Measurements from ENCODE around the gene COPB1. TPM values are rescaled to one million over a fixed set of nuclear protein-coding genes. Genes with fewer than 3 reads are reported as not detected.

Gene COPB1
- total and polyA plus RNA-seq, 9 donors = 77.5 to 128 (median 94.3) TPM

DNA sequence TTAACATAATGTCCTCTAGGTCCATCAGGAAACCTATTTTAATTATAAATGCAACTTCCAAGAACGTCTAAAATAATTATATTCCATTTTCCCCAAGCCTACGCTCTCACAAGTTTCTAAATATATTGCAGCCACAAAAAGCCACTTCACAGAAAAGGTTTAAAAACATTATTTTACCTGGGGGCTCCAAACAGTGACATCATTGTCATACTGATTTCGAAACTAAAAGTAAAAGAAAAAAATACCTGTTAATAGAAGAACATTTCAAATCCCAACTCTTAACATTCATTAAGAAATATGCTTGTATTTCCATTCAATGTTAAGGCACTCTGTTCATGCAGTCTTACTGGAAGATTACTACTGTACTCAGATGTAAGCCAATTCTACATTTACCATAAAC, 19.2 kb upstream of the COPB1 start:
- peaks cover 21% of the 10 kb centered on the region for H3K36me3 ChIP-seq (ENCODE audit: control insufficient read depth, insufficient read depth, low read length)
- peak overlapping the region; percentile 93 for H3K27ac ChIP-seq (ENCODE audit: low read length)
- H3K4me3 ChIP-seq (ENCODE audit: low read length) = peak overlapping the region; percentile 63
- peaks cover 6% of the 10 kb centered on the region for H3K4me1 ChIP-seq (ENCODE audit: control insufficient read depth, insufficient read depth, low read length)
- WGBS (ENCODE audit: insufficient coverage) = 100% methylated on average over 1 of the region's 3 CpGs
- no peaks in the 10 kb centered on the region for H3K9me3 ChIP-seq (replicated peaks; ENCODE audit: control insufficient read depth, low read depth, low read length)
- H3K27me3 ChIP-seq (ENCODE audit: control insufficient read depth, insufficient read depth, low read length) = no peaks in the 10 kb centered on the region
- no peak for DNase-seq

DNA sequence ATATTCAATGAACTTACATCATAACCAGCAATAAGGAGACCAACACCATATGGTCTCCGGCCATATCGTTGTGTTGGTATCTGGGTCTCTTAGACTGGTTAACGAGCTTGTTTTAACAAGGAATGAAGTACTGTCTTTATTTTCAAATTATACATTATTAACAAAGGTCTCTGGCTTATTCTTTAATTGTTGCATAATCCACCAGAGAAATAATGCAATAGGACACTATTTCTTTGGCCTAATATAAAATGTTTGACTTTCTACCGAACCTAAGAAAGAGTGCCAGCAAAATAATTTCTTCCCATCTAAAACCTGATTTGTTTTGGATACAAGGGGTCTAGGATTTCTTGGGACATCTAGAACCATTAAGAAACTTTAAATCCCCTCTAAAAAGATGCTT, 14.2 kb upstream of the COPB1 start:
- WGBS (ENCODE audit: insufficient coverage) = no CpG with 5 or more reads among the region's 4 CpGs
- H3K27ac ChIP-seq (ENCODE audit: low read length) = no peak overlapping the region
- no peak for DNase-seq
- peaks cover 39% of the 10 kb centered on the region for H3K36me3 ChIP-seq (ENCODE audit: control insufficient read depth, insufficient read depth, low read length)
- H3K4me1 ChIP-seq (ENCODE audit: control insufficient read depth, insufficient read depth, low read length) = peaks cover 2% of the 10 kb centered on the region
- H3K27me3 ChIP-seq (ENCODE audit: control insufficient read depth, insufficient read depth, low read length) = no peaks in the 10 kb centered on the region
- H3K9me3 ChIP-seq (replicated peaks; ENCODE audit: control insufficient read depth, low read depth, low read length) = no peaks in the 10 kb centered on the region
- H3K4me3 ChIP-seq (ENCODE audit: low read length) = no peak overlapping the region

DNA sequence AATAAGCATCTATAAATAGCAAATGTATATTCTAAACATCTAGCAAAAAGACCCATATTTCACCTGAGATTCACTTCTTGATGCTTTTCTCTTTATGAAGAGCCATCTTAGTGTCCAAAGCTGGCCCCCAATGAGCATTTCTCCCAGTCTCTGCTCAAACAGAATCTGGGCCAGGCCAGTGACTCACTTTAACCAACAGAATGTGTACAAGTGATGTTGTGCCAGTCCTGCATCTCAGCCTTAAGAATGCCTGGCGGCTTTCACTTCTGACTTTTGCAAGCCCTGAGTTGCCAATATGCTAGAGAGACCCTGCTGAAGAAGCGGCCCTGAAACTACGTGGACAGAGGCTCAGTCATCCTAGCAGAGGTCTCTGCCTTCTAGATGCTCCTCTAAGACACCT, 6.9 kb upstream of the COPB1 start:
- Histone ChIP-seq H3K4me3 (ENCODE audit: low read length) (no peak overlapping the region), H3K4me1 (ENCODE audit: control insufficient read depth, insufficient read depth, low read length) (no peaks in the 10 kb centered on the region), H3K9me3 (replicated peaks; ENCODE audit: control insufficient read depth, low read depth, low read length) (no peaks in the 10 kb centered on the region), H3K27me3 (ENCODE audit: control insufficient read depth, insufficient read depth, low read length) (no peaks in the 10 kb centered on the region), H3K36me3 (ENCODE audit: control insufficient read depth, insufficient read depth, low read length) (peaks cover 30% of the 10 kb centered on the region), H3K27ac (ENCODE audit: low read length) (no peak overlapping the region)
- 82% methylated on average over 2 of the region's 3 CpGs for WGBS (ENCODE audit: insufficient coverage)
- DNase-seq = no peak

DNA sequence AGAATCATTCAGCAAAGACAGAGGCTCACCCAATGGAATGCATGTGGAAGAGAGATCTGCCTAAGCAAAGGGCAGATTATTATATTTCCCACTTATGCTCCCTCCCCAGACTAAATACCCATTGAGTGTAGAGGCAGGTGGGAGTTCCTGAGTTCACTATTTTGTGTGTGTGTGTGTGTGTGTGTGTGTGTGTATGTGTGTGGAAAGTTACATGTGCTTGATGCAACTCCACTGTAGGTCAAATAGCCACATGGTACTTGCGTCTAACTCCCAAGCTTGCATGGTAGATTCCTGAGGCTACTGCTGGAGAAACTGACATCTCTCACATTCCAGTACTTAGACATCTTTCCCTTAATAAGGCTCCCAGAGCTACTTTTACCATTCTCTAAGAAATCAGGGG, 3.4 kb upstream of the COPB1 start:
- no peak for DNase-seq
- Histone ChIP-seq H3K27ac (ENCODE audit: low read length) (no peak overlapping the region), H3K27me3 (ENCODE audit: control insufficient read depth, insufficient read depth, low read length) (no peaks in the 10 kb centered on the region), H3K9me3 (replicated peaks; ENCODE audit: control insufficient read depth, low read depth, low read length) (no peaks in the 10 kb centered on the region), H3K4me3 (ENCODE audit: low read length) (no peak overlapping the region), H3K4me1 (ENCODE audit: control insufficient read depth, insufficient read depth, low read length) (no peaks in the 10 kb centered on the region), H3K36me3 (ENCODE audit: control insufficient read depth, insufficient read depth, low read length) (peaks cover 16% of the 10 kb centered on the region)
- WGBS (ENCODE audit: insufficient coverage) = no CpG with 5 or more reads among the region's 1 CpG

DNA sequence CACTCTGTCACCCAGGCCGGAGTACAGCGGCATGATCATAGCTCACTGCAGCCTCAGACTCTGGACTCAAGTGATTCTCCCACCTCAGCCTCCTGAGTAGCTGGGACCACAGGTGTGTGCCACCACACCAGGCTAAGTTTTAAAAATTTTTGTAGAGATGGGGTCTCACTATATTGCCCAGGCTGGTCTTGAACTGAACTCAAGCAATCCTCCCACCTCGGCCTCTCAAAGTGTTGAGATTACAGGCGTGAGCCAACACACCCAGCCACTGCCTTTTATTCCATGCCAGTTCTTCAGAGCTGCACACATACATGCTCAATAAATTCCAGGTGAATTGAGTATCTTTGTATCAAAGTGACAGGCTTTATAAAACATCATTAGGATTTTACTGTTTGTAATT, 2.4 kb upstream of the COPB1 start:
- Histone ChIP-seq H3K4me3 (ENCODE audit: low read length) (no peak overlapping the region), H3K9me3 (replicated peaks; ENCODE audit: control insufficient read depth, low read depth, low read length) (no peaks in the 10 kb centered on the region), H3K27ac (ENCODE audit: low read length) (no peak overlapping the region), H3K27me3 (ENCODE audit: control insufficient read depth, insufficient read depth, low read length) (no peaks in the 10 kb centered on the region), H3K36me3 (ENCODE audit: control insufficient read depth, insufficient read depth, low read length) (peaks cover 19% of the 10 kb centered on the region), H3K4me1 (ENCODE audit: control insufficient read depth, insufficient read depth, low read length) (no peaks in the 10 kb centered on the region)
- no CpG with 5 or more reads among the region's 4 CpGs for WGBS (ENCODE audit: insufficient coverage)
- no peak for DNase-seq

DNA sequence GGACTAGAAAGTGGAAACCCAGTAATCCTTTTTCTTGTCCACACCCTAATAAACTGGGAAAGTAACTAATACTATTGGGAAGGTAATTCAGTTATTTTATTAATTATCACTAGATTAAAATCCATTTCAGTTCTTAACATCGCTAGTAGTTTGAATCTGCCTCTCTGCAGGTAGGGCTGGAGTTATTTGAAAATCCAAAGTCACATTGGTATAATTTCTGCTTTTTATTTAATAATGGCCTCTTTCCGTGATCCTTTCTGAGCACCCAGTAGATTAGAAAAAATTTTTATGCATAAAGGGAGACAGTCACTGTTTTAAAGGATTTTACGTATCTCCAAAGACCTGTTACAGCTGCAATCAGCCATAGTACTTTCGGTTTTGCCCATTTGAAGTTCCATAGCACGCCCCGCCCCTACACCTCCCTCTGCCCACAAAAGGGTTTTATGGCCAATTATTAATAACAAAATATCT, 605 bp upstream of the COPB1 start:
- peaks cover 15% of the 10 kb centered on the region for H3K36me3 ChIP-seq (ENCODE audit: control insufficient read depth, insufficient read depth, low read length)

DNA sequence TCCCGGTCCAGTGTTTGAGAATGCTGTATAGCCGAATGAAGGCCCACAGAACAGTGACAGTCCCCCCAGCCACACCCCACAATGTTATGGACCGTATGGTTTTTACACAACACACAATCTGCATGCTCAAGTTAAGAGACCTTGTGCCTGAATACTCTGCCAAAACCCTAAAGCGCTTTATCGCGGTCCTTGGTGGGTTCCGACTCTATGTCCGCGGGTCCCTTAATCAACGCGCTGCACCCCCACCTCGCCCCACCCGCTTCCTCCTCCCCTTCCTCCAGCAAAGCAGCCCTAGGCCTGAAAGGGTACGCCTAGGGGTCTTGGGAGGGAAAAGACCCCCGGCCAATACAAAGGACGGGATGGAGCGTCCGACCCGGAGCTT, 442 bp downstream of the COPB1 start:
- WGBS (ENCODE audit: insufficient coverage) = 7% methylated on average over 3 of the region's 19 CpGs
- DNase-seq = peak; percentile 66
- peaks cover 14% of the 10 kb centered on the region for H3K36me3 ChIP-seq (ENCODE audit: control insufficient read depth, insufficient read depth, low read length)
- no peaks in the 10 kb centered on the region for H3K9me3 ChIP-seq (replicated peaks; ENCODE audit: control insufficient read depth, low read depth, low read length)
- peak overlapping the region; percentile 91 for H3K27ac ChIP-seq (ENCODE audit: low read length)
- H3K4me1 ChIP-seq (ENCODE audit: control insufficient read depth, insufficient read depth, low read length) = no peaks in the 10 kb centered on the region
- no peaks in the 10 kb centered on the region for H3K27me3 ChIP-seq (ENCODE audit: control insufficient read depth, insufficient read depth, low read length)
- H3K4me3 ChIP-seq (ENCODE audit: low read length) = peak overlapping the region; percentile 93

More for the DNA sequence above, 605 bp upstream of the COPB1 start:
- Histone ChIP-seq H3K4me1 (ENCODE audit: control insufficient read depth, insufficient read depth, low read length) (no peaks in the 10 kb centered on the region), H3K27ac (ENCODE audit: low read length) (peak overlapping the region; percentile 91), H3K9me3 (replicated peaks; ENCODE audit: control insufficient read depth, low read depth, low read length) (no peaks in the 10 kb centered on the region), H3K4me3 (ENCODE audit: low read length) (peak overlapping the region; percentile 93), H3K27me3 (ENCODE audit: control insufficient read depth, insufficient read depth, low read length) (no peaks in the 10 kb centered on the region)
- 0% methylated on average over 1 of the region's 6 CpGs for WGBS (ENCODE audit: insufficient coverage)
- DNase-seq = peak; percentile 71

DNA sequence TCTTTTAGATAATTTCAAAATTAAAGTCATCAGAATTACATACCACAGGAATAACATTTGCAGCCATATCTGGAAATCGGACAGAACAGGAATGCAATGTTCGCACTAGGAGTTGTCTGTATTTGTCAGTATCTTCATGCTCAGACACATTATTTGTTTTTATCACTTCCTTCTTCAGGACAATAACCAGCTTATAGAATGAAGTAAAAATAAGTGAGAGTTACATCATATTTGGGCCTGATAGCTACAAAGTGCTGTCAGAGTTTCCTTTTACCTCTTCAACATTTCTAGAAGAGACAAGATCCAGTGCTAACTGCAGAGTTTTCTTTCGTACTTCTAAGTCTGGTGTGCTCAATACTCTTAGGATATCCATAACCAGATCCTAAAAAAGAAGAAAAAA, 18.9 kb downstream of the COPB1 start:
- H3K36me3 ChIP-seq (ENCODE audit: control insufficient read depth, insufficient read depth, low read length) = peaks cover 43% of the 10 kb centered on the region
- no peak overlapping the region for H3K4me3 ChIP-seq (ENCODE audit: low read length)

DNA sequence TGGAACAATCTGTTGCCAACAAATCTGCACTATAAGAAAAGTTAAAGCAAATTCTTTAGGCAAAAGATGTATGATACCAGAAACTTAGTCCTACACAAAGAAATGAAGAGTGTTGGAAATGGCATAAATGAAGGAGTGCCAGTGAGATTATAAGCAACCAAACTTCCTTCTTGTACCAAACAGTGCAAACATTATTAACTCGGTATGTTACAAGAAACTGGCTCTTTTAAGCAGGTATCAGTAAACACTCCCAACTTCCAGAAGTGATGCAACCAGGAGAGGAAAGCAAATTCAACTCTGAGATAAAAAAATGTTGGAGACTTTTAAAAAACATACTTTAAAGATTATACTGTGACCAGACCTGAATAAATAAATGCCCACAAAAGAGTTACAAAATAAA, 28.5 kb downstream of the COPB1 start:
- no peak overlapping the region for H3K4me3 ChIP-seq (ENCODE audit: low read length)
- H3K9me3 ChIP-seq (replicated peaks; ENCODE audit: control insufficient read depth, low read depth, low read length) = no peaks in the 10 kb centered on the region
- no peak for DNase-seq
- no peaks in the 10 kb centered on the region for H3K27me3 ChIP-seq (ENCODE audit: control insufficient read depth, insufficient read depth, low read length)
- peaks cover 47% of the 10 kb centered on the region for H3K36me3 ChIP-seq (ENCODE audit: control insufficient read depth, insufficient read depth, low read length)
- H3K4me1 ChIP-seq (ENCODE audit: control insufficient read depth, insufficient read depth, low read length) = no peaks in the 10 kb centered on the region
- no peak overlapping the region for H3K27ac ChIP-seq (ENCODE audit: low read length)
- WGBS (ENCODE audit: insufficient coverage) = no CpG with 5 or more reads among the region's 1 CpG

More for the DNA sequence above, 18.9 kb downstream of the COPB1 start:
- Histone ChIP-seq H3K27me3 (ENCODE audit: control insufficient read depth, insufficient read depth, low read length) (no peaks in the 10 kb centered on the region), H3K9me3 (replicated peaks; ENCODE audit: control insufficient read depth, low read depth, low read length) (no peaks in the 10 kb centered on the region), H3K4me1 (ENCODE audit: control insufficient read depth, insufficient read depth, low read length) (no peaks in the 10 kb centered on the region), H3K27ac (ENCODE audit: low read length) (no peak overlapping the region)
- WGBS (ENCODE audit: insufficient coverage) = no CpG with 5 or more reads among the region's 3 CpGs
- no peak for DNase-seq

DNA sequence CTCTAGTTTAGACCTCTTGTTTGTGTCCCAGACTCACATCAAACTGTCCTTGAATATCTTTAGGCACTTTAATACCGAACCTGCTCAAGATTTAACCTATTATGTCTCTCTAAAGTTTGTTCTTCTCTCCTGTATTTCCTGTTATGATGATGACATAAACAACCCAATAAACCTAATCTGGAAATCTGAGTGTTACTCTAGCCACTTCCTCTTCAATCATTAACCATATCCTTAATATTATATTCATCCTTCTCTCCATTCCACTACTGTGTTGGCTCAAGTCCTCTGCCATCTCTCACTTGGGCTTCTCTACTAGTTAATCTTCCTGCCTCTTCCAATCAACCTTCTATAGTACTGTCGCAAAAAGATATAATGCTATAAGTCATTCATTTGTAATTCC, 36.0 kb downstream of the COPB1 start:
- WGBS (ENCODE audit: insufficient coverage) = 83% methylated on average over 1 of the region's 2 CpGs
- Histone ChIP-seq H3K4me1 (ENCODE audit: control insufficient read depth, insufficient read depth, low read length) (no peaks in the 10 kb centered on the region), H3K27ac (ENCODE audit: low read length) (no peak overlapping the region), H3K36me3 (ENCODE audit: control insufficient read depth, insufficient read depth, low read length) (peaks cover 49% of the 10 kb centered on the region), H3K4me3 (ENCODE audit: low read length) (no peak overlapping the region), H3K27me3 (ENCODE audit: control insufficient read depth, insufficient read depth, low read length) (no peaks in the 10 kb centered on the region), H3K9me3 (replicated peaks; ENCODE audit: control insufficient read depth, low read depth, low read length) (no peaks in the 10 kb centered on the region)
- no peak for DNase-seq

DNA sequence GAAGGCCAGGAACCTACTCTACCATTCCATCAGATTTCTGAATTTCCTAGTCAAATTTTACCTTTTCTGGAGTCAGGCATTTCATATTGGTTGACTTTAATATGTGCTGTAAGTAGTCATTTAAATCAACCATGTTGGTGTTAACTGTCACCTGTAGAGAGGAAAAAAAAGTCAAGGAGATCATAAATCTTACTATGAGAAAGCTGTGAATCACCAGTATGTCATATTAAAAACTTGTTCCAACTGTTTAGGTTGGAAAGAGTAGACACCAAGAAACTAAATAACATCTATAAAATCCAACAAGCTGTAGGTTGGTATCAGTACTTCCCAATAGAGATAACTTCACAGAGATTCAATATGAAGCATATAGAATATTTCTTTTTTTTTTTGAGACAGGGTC, 39.5 kb downstream of the COPB1 start:
- Histone ChIP-seq H3K9me3 (replicated peaks; ENCODE audit: control insufficient read depth, low read depth, low read length) (no peaks in the 10 kb centered on the region), H3K36me3 (ENCODE audit: control insufficient read depth, insufficient read depth, low read length) (peaks cover 46% of the 10 kb centered on the region), H3K4me3 (ENCODE audit: low read length) (no peak overlapping the region), H3K4me1 (ENCODE audit: control insufficient read depth, insufficient read depth, low read length) (no peaks in the 10 kb centered on the region), H3K27ac (ENCODE audit: low read length) (no peak overlapping the region), H3K27me3 (ENCODE audit: control insufficient read depth, insufficient read depth, low read length) (no peaks in the 10 kb centered on the region)
- DNase-seq = no peak

Data from muscle of leg (tissue), 11 donors.